Stimulated activated CD8-positive, alpha-beta memory T cell treated with anti-CD3 and anti-CD28 coated beads, Interleukin-7, amount 100 ng/mL, for 1 hour (primary cell): ENCODE results near the gene HDAC1.
"Not testable (repeated sequence)": the region's sequence is repeated elsewhere in the genome, so short reads cannot be mapped to it uniquely, and the experiment has no call there.

Experiments used
- DNase-seq, 2 donors: peaks; one replicate each; pipeline ENCODE4 v3.0.0-alpha.2; 2020; ENCODE audit warnings: low read depth in 2 of 2

HDAC1 gene

GRCh38 chr1:32291708-32292538 is at the start of gene HDAC1:
HDAC1 (plus strand) TSS chr1:32292083; CDS start chr1:32292170, 87 bp downstream.
- DNase-seq, result peak; percentile 92 to 93

DNA sequence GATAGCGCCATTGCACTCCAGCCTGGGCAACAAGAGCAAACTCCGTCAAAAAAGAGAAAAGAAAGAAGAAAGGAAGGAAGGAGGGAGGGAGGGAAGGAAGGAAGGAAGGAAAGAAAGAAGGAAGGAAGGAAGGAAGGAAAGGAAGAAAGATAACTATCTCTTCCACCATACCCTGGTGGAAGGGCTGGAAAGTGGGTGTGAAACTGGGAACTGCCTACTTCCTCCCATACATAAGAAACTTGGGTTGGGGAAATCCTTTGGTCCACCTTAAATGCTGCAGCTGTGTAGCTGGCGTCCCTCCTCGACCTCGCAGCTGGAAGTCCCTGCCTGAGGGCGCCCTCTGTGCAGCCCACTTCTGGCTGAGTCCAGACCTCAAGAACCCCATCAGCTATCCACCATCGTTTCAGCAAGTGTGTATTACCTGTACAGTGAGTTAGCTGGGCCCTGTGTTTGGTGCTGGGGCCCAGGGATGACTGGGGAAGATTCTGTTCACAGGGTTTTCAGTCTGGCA is 49.5 kb upstream of the HDAC1 start:
- DNase-seq, result no peak

- DNase-seq, result no peak
These were observed 45.0 kb upstream of the HDAC1 start, which contains the start of gene FAM167B for GRCh38 chr1:32246888-32247273. FAM167B (plus strand) TSS chr1:32247222; CDS start chr1:32247422, 200 bp downstream.

DNA sequence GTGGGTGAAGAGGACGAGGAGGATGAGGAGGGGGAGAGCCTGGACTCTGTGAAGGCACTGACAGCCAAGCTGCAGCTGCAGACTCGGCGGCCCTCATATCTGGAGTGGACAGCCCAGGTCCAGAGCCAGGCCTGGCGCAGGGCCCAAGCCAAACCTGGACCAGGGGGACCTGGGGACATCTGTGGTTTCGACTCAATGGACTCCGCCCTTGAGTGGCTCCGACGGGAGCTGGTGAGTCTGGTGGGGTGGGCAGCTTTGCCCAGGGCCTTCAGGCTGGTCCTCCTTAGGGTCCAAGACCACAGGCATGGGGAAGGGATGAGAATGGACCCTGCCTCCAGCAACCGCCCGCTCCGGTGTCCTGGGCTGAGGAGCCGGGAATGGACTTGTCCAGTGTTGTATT is 44.4 kb upstream of the HDAC1 start:
- no peak for DNase-seq

- DNase-seq, result peak; percentile 45 to 59
These were observed 43.6 kb upstream of the HDAC1 start for GRCh38 chr1:32247983-32248889.

DNA sequence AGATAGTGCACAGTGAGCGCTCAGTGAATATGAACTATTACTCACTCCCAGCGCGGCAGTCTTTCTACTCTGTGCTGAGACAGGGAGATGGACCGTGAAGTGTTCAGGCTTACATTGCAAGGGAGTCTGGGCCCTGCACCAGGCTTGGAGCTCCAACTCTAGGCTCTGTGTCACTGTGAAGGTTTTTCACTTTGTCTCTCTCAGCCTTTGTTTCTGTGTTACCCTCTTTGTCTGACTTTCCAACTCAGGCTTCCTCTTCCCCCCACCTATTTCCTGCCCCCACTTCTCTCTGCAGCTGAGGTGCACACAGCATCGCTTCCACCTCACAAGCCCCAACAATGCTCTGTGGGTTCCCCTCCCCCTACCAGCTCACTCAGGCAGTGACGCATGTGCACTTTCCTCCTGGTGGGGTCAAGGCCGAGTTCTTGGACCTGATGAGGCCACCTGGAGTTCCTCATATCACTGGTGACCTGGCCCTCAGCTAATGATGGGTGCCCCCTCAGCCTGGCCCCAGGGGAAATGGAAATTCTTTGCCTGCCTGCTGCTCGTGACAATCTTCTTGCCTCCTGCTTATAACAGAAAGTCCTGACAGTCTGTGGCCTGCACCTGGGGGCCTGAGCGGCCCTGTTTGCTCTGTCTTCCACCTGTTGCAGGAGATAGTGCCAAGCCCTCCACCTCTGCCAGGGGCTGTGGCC is 41.9 kb upstream of the HDAC1 start:
- DNase-seq, result peak; percentile 54 to 57

GRCh38 chr1:32250893-32251716 is 40.8 kb upstream of the HDAC1 start, which contains the start of gene LCK:
LCK (plus strand) TSS chr1:32251265; CDS start chr1:32274330, 23,065 bp downstream.
- DNase-seq, result no peak

DNA sequence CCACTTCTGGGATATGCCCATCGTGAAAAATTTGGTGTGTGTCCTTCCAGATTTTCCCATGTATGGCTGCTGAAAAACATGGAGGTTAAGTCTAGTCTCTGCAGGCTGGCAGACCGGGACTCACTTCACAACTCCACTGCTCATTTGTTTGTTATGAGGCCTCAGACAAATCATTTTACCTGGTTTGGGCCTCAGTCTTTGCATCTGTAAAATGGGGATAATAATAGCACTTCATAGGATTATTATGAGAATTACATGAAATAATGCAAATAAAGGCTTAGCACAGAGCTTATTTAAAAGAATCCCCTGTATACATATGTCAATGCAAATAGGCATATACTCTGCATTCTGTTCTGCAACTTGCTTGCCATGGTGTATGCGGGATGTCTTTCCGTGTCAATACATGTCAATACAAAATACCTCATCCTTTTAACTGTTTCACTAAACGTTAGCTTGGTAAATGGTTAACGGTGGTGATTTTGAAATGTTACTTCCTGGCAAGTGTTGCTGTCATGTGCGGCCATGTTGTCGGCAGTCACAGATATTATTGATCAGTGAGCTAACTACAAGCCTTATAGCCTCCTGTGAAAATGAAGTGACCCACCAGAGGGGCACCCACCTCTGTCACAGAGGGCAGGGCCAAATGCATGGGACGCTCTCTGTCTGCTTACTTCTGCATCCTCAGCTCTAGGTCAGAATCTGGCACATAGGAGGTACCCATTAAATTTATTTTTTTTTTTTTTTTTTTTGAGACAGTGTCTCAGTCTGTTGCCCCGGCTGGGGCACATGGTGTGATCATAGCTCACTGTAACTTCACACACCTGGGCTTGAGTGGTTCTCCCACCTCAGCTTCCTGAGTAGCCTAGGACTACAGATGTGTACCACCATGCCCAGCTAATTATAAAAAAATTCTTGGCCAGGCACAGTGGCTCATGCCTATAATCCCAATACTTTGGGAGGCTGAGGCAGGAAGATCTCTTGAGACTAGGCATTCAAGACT is 36.5 kb upstream of the HDAC1 start:
- no peak for DNase-seq

- no peak for DNase-seq
These were observed 35.2 kb upstream of the HDAC1 start for GRCh38 chr1:32256473-32257226.

GRCh38 chr1:32257227-32257508 is 34.7 kb upstream of the HDAC1 start:
- DNase-seq, result no peak

DNA sequence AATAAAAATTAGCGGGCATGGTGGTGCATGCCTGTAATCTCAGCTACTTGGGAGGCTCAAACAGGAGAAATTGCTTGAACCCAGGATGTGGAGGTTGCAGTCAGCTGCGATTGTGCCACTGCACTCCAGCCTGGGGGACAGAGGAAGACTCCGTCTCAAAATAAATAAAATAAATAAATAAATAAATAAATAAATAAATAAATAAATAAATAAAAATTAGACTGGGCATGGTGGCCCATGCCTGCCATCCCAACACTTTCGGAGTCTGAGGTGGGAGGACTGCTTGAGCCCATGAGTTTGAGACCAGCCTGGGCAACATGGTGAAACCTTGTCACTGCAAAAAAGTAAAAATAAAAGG is 28.7 kb upstream of the HDAC1 start:
- DNase-seq, result not testable (repeated sequence)

- DNase-seq, result no peak
These were observed 28.1 kb upstream of the HDAC1 start for GRCh38 chr1:32263744-32264143.

DNA sequence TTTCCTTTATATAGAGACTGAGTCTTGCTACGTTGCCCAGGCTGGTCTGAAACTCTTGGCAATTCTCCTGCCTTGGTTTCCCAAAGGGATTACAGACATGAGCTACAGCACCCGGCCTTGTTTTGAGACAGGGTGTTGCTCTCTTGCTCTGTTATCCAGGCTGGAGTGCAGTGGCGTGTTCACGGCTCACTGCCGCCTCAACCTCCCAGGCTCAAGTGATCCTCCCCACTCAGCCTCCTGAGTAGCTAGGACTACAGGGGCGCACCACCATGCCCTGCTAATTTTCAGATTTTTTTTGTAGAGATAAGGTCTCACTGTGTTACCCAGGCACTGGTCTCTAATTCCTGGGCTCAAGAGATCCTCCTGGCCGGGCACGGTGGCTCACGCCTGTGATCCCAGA is 26.0 kb upstream of the HDAC1 start:
- no peak for DNase-seq

DNA sequence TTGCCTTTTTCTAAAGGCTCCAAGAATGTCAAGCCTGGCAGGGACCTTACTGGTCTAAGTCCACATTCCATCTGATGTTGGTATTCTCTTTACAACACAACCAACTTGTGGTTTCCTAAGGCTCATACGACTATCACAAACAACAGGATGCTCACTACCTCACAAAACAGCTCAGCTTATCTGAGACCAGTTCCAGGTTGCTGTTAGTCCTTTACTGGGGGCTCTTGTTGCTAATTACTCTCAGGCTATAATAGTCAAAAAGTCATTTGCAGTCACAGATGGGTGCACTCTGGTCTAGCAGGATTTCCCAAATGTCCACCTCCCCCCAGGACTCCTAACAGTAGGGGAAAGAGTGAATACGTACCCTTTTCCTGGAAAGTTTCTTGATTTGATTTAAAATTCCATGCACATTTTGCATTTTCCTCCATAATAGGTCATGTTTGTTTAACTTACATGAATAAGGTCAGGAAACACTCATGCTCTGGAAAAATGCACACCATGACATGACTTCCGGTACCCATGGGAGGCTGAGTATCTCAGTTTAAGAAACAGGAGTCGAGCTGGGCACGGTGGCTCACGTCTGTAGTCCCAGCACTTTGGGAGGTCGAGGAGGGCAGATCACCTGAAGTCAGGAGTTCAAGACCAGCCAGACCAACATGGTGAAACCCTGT is 24.8 kb upstream of the HDAC1 start:
- DNase-seq, result no peak

- no peak for DNase-seq
These were observed 22.1 kb upstream of the HDAC1 start for GRCh38 chr1:32269744-32270143.

GRCh38 chr1:32272557-32273390 is 19.1 kb upstream of the HDAC1 start:
- DNase-seq, result no peak

DNA sequence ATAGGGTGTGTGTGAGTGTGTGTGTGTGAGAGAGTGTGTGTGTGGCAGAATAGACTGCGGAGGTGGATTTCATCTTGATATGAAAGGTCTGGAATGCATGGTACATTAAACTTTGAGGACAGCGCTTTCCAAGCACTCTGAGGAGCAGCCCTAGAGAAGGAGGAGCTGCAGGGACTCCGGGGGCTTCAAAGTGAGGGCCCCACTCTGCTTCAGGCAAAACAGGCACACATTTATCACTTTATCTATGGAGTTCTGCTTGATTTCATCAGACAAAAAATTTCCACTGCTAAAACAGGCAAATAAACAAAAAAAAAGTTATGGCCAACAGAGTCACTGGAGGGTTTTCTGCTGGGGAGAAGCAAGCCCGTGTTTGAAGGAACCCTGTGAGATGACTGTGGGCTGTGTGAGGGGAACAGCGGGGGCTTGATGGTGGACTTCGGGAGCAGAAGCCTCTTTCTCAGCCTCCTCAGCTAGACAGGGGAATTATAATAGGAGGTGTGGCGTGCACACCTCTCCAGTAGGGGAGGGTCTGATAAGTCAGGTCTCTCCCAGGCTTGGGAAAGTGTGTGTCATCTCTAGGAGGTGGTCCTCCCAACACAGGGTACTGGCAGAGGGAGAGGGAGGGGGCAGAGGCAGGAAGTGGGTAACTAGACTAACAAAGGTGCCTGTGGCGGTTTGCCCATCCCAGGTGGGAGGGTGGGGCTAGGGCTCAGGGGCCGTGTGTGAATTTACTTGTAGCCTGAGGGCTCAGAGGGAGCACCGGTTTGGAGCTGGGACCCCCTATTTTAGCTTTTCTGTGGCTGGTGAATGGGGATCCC is 18.3 kb upstream of the HDAC1 start:
- DNase-seq, result peak; percentile 61 to 68
